ENCODE data around the gene CD2BP2. TPM values are rescaled to one million over a fixed set of nuclear protein-coding genes. Genes with fewer than 3 reads are reported as not detected.

CD2BP2 gene
- total and polyA plus RNA-seq, 2 of the 13 experiments (the other 11 are each of a cell fraction or from before 2014, with no cell fraction given) = 24.9 to 54.6 TPM

DNA sequence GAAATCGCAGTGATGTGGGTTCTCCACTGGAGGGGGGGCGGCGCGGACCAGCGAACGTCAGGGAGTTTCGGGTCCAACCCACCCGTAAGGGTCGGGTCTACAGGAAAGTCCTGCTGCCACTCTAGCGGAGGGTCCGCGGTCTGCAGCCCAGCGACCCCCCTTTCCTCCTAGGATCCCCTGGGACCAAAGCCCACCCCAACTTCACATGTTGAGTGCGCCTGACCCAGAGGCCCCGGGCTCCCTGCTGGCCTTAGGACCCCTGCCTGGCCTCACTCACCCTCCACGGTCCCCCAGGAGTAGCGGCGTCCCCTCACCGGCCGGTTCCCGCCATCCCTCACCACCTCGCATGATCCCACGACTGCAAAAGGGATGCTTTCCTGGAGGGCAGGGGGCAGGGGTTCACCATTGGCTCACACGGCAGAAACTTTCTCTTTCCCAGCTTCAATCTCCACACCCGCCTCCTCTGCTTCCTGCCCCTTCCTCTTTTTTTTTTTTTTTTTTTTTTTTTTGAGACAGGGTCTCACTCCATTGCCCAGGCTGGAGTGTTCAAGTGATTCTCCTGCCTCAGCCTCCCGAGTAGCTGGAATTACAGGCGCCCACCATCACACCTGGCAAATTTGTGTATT lies 24.2 kb upstream of the CD2BP2 start:
- peaks cover 52% of the 10 kb centered on the region for H3K4me1 ChIP-seq (ENCODE audit: insufficient read depth, low read length)
- H3K36me3 ChIP-seq (replicated peaks in 1 of 2; ENCODE audit: control insufficient read depth in 1 of 2, insufficient read depth in 2 of 2, low read length in 2 of 2) = no peaks in the 10 kb centered on the region
- ATAC-seq = no peak
- H3K4me3 ChIP-seq (replicated peaks in 1 of 3; ENCODE audit: insufficient read depth in 1 of 3, low read depth in 2 of 3, low read length in 3 of 3) = peak overlapping the region; percentile 71 to 97 (median 80)
- H3K9ac ChIP-seq (ENCODE audit: insufficient read depth, low read depth, low read length) = peak overlapping the region; percentile 78
- in situ Hi-C loops (cut with HindIII; ENCODE audit: extremely low pct_ligation_motif_present, low pct_unique_long_range_greater_than_20kb) = no loop called here
- no peaks in the 10 kb centered on the region for H3K27me3 ChIP-seq (ENCODE audit: control insufficient read depth in 1 of 2, insufficient read depth in 2 of 2, low read length in 2 of 2)
- H3K27ac ChIP-seq (ENCODE audit: extremely low read length, insufficient read depth, low read length) = peak overlapping the region; percentile 90
- H3K4me2 ChIP-seq (ENCODE audit: low read depth, low read length) = peak overlapping the region; percentile 97
- H4K20me1 ChIP-seq (ENCODE audit: insufficient read depth, low read length) = no peaks in the 10 kb centered on the region
- DNase-seq (ENCODE audit: low spot score) = no peak
- 29% methylated on average over 24 of the region's 27 CpGs for WGBS (ENCODE audit: low lambda C conversion rate)
- no peak for FAIRE-seq
- POLR2A ChIA-PET = interaction anchor here (0.8 to 1.5 kb wide), 3 partner anchors 16 to 26 kb away, joined by 3 to 6 read pairs (median 5); partner anchors contain the start of gene ZNF48
- intact Hi-C loops (cut with micrococcal nuclease; ENCODE audit: unreplicated experiment) = loop anchor here (2.0 kb wide), 1 partner anchor 56 kb away; no protein-coding TSS in a partner anchor
- H2AFZ ChIP-seq (ENCODE audit: low read length) = no peak overlapping the region
- no peaks in the 10 kb centered on the region for H3K9me3 ChIP-seq (ENCODE audit: low read length)
- BruUV-seq (replicated peaks) = no TSS peak
- CTCF ChIA-PET (ENCODE audit: low intra/inter-chr PET ratio, low total read pairs) = no interaction called here
- peaks cover 2% of the 10 kb centered on the region for H3K79me2 ChIP-seq (ENCODE audit: insufficient read depth, low read length)
- TF ChIP-seq DNMT3B (CRISPR knock-in tag; conservative IDR thresholded peaks at IDR 0.05) (no peak), RXRA (CRISPR knock-in tag; IDR thresholded peaks at IDR 0.05) (no peak; the same call in 1 of the 2 replicates), CENPX (CRISPR knock-in tag; IDR thresholded peaks at IDR 0.05) (no peak), TBX2 (CRISPR knock-in tag; IDR thresholded peaks at IDR 0.05; ENCODE audit: borderline replicate concordance) (no peak), FOXA1 (IDR thresholded peaks at IDR 0.05) (no peak), FOXA1 (CRISPR knock-in tag; IDR thresholded peaks at IDR 0.05) (no peak), MIXL1 (CRISPR knock-in tag; IDR thresholded peaks at IDR 0.05) (no peak), SP4 (CRISPR knock-in tag; IDR thresholded peaks at IDR 0.05) (peak; percentile 36; the same call in 1 of the 2 replicates), ZSCAN20 (CRISPR knock-in tag; IDR thresholded peaks at IDR 0.05; ENCODE audit: borderline replicate concordance) (no peak), BCL3 (CRISPR knock-in tag; IDR thresholded peaks at IDR 0.05) (0 out of 2 replicates have a peak, but pooled peaks have one; percentile 35), ZBTB42 (CRISPR knock-in tag; IDR thresholded peaks at IDR 0.05) (no peak), ZBTB33 (CRISPR knock-in tag; IDR thresholded peaks at IDR 0.05) (no peak), KLF11 (CRISPR knock-in tag; IDR thresholded peaks at IDR 0.05) (no peak), ZBTB7A (CRISPR knock-in tag; IDR thresholded peaks at IDR 0.05) (0 out of 2 replicates have a peak, but pooled peaks have one; percentile 28), NFKBIZ (CRISPR knock-in tag; IDR thresholded peaks at IDR 0.05) (no peak), ZNF441 (CRISPR knock-in tag; IDR thresholded peaks at IDR 0.05; ENCODE audit: borderline replicate concordance) (peak; percentile 17; the same call in 1 of the 2 replicates), HMGXB4 (CRISPR knock-in tag; IDR thresholded peaks at IDR 0.05; ENCODE audit: borderline replicate concordance in 1 of 2, low read depth in 1 of 2) (no peak)
- TF ChIP-seq, protein P1, sequence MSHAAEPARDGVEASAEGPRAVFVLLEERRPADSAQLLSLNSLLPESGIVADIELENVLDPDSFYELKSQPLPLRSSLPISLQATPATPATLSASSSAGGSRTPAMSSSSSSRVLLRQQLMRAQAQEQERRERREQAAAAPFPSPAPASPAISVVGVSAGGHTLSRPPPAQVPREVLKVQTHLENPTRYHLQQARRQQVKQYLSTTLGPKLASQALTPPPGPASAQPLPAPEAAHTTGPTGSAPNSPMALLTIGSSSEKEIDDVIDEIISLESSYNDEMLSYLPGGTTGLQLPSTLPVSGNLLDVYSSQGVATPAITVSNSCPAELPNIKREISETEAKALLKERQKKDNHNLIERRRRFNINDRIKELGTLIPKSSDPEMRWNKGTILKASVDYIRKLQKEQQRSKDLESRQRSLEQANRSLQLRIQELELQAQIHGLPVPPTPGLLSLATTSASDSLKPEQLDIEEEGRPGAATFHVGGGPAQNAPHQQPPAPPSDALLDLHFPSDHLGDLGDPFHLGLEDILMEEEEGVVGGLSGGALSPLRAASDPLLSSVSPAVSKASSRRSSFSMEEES (CRISPR knock-in tag; IDR thresholded peaks at IDR 0.05) = no peak
- TF ChIP-seq, protein P2, sequence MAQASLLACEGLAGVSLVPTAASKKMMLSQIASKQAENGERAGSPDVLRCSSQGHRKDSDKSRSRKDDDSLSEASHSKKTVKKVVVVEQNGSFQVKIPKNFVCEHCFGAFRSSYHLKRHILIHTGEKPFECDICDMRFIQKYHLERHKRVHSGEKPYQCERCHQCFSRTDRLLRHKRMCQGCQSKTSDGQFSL (CRISPR knock-in tag; IDR thresholded peaks at IDR 0.05) = peak; percentile 58; the same call in 1 of the 2 replicates
